Breast epithelium (tissue), 3 donors: ENCODE measurements around the gene LAMC2.

ENCODE experiments used
- CTCF ChIP-seq, 3 donors: fragments of 450-650 bp; IDR thresholded peaks; one replicate each; pipeline ENCODE4 v1.5.1; 2016 to 2017; ENCODE audit warnings: antibody characterized with exemption in 3 of 3, mild to moderate bottlenecking in 3 of 3, moderate library complexity in 3 of 3
- POLR2A ChIP-seq: fragments of 450-650 bp; IDR thresholded peaks from one replicate; pipeline ENCODE4 v1.6.1; 2016; ENCODE audit warnings: antibody characterized with exemption, mild to moderate bottlenecking, moderate library complexity

- no peak for TF ChIP-seq POLR2A
- no peak for TF ChIP-seq CTCF (IDR thresholded peaks at IDR 0.05)
Measured at GRCh38 chr1:183238071-183238470, 52.0 kb downstream of the LAMC2 start.
